HEK293 (cell line): ENCODE measurements around the gene GSG1L.

Experiments
- CTCF ChIA-PET: fragments of 350-600 bp; formaldehyde crosslinking; extraction: SDS; loops from one replicate; lab custom pipeline; 2021; ENCODE audit warnings: antibody characterized with exemption; lab: Yijun Ruan, JAX
- POLR2A ChIA-PET: fragments of 300-600 bp; formaldehyde crosslinking; extraction: SDS; loops from one replicate; lab custom pipeline; 2020; ENCODE audit warnings: antibody characterized with exemption, inconsistent platforms; lab: Yijun Ruan, JAX
- H3K27ac ChIP-seq: fragments of 200-500 bp; sonication (Bioruptor generic); 2 replicates; pipeline ENCODE4 v1.5.1; 2014; ENCODE audit warnings: low read depth, low read length, control low read depth, inconsistent platforms; ENCODE audit errors: extremely low read depth
- H3K36me3 ChIP-seq, 2 experiments: fragments of 200-500 bp in 1 of 2; sonication (Bioruptor generic) in 1 of 2; 1 replicate in 1 of 2; 2 replicates in 1 of 2; pipeline ENCODE4 v1.5.1; 2014 to 2017; ENCODE audit warnings: inconsistent platforms in 2 of 2, low read length in 2 of 2; ENCODE audit not compliant: control insufficient read depth in 2 of 2, insufficient read depth in 1 of 2
- H3K4me1 ChIP-seq: fragments of 200-500 bp; sonication (Bioruptor generic); 2 replicates; pipeline ENCODE4 v1.5.1; 2014; ENCODE audit warnings: mild to moderate bottlenecking, low read length, inconsistent platforms; ENCODE audit not compliant: control insufficient read depth, insufficient read depth
- H3K4me3 ChIP-seq: 2 replicates; pipeline ENCODE4 v1.5.1; 2011; ENCODE audit warnings: low read depth, mild to moderate bottlenecking, control low read depth, low read length, moderate library complexity
- H3K9me3 ChIP-seq: fragments of 200-500 bp; sonication (Bioruptor generic); 2 replicates; pipeline ENCODE4 v1.5.1; 2014; ENCODE audit warnings: low read depth, low read length, inconsistent platforms; ENCODE audit not compliant: control insufficient read depth, insufficient read depth
- KLF7 ChIP-seq: fragments of 450-650 bp; formaldehyde crosslinking; IDR thresholded peaks from 2 replicates; pipeline ENCODE4 v1.5.1; 2016; ENCODE audit warnings: missing biosample characterization, missing genetic modification characterization, borderline replicate concordance
- REPIN1 ChIP-seq: fragments of 450-650 bp; formaldehyde crosslinking; IDR thresholded peaks from 2 replicates; pipeline ENCODE4 v1.5.1; 2017; ENCODE audit warnings: missing biosample characterization, missing genetic modification characterization, low read depth
- REST ChIP-seq: fragments of 450-650 bp; formaldehyde crosslinking; IDR thresholded peaks from 2 replicates; pipeline ENCODE4 v1.5.1; 2016; ENCODE audit warnings: missing biosample characterization, missing genetic modification characterization
- YY1 ChIP-seq: fragments of 450-650 bp; formaldehyde crosslinking; IDR thresholded peaks from 2 replicates; pipeline ENCODE4 v1.5.1; 2018; ENCODE audit warnings: missing biosample characterization, missing genetic modification characterization
- ZFP3 ChIP-seq: fragments of 450-650 bp; formaldehyde crosslinking; IDR thresholded peaks from 2 replicates; pipeline ENCODE4 v1.5.1; 2016; ENCODE audit warnings: low read depth, missing biosample characterization, missing genetic modification characterization
- ZNF112 ChIP-seq: fragments of 450-650 bp; formaldehyde crosslinking; IDR thresholded peaks from 2 replicates; pipeline ENCODE4 v1.5.0; 2017; ENCODE audit warnings: missing biosample characterization, missing genetic modification characterization
- ZNF146 ChIP-seq: fragments of 450-650 bp; formaldehyde crosslinking; IDR thresholded peaks from 2 replicates; pipeline ENCODE4 v1.5.1; 2016; ENCODE audit warnings: missing biosample characterization, missing genetic modification characterization
- ZNF19 ChIP-seq: fragments of 450-650 bp; formaldehyde crosslinking; IDR thresholded peaks from 2 replicates; pipeline ENCODE4; 2016; ENCODE audit warnings: missing biosample characterization, missing genetic modification characterization, low read depth
- ZNF2 ChIP-seq: fragments of 450-650 bp; formaldehyde crosslinking; IDR thresholded peaks from 2 replicates; pipeline ENCODE4 v1.5.1; 2016; ENCODE audit warnings: missing biosample characterization, missing genetic modification characterization
- ZNF26 ChIP-seq: fragments of 450-650 bp; formaldehyde crosslinking; IDR thresholded peaks from 2 replicates; pipeline ENCODE4 v1.5.1; 2016; ENCODE audit warnings: missing biosample characterization, missing genetic modification characterization
- ZNF488 ChIP-seq: fragments of 450-650 bp; formaldehyde crosslinking; IDR thresholded peaks from 2 replicates; pipeline ENCODE4 v1.5.1; 2016; ENCODE audit warnings: missing biosample characterization, missing genetic modification characterization
- ZNF529 ChIP-seq: fragments of 450-650 bp; formaldehyde crosslinking; IDR thresholded peaks from 2 replicates; pipeline ENCODE4 v1.5.1; 2017; ENCODE audit warnings: missing genetic modification characterization, missing biosample characterization; ENCODE audit not compliant: insufficient replicate concordance
- ZNF571 ChIP-seq: fragments of 450-650 bp; formaldehyde crosslinking; IDR thresholded peaks from 2 replicates; pipeline ENCODE4 v1.5.0; 2017; ENCODE audit warnings: missing biosample characterization, missing genetic modification characterization
- ZNF701 ChIP-seq: fragments of 450-650 bp; formaldehyde crosslinking; IDR thresholded peaks from 2 replicates; pipeline ENCODE4 v1.5.1; 2016; ENCODE audit warnings: missing biosample characterization, missing genetic modification characterization
- ZNF747 ChIP-seq: fragments of 450-650 bp; formaldehyde crosslinking; IDR thresholded peaks from 2 replicates; pipeline ENCODE4 v1.5.1; 2016; ENCODE audit warnings: missing biosample characterization, missing genetic modification characterization
- ZNF777 ChIP-seq: fragments of 450-650 bp; formaldehyde crosslinking; IDR thresholded peaks from 2 replicates; pipeline ENCODE4 v1.5.1; 2017; ENCODE audit warnings: missing biosample characterization, missing genetic modification characterization, borderline replicate concordance
- ZSCAN18 ChIP-seq: fragments of 450-650 bp; formaldehyde crosslinking; IDR thresholded peaks from 2 replicates; pipeline ENCODE4 v1.5.1; 2016; ENCODE audit warnings: missing biosample characterization, missing genetic modification characterization
- TF ChIP-seq, protein P1 (sequence below): fragments of 450-650 bp; formaldehyde crosslinking; IDR thresholded peaks from 2 replicates; pipeline ENCODE4 v1.5.1; 2017; ENCODE audit warnings: missing biosample characterization, missing genetic modification characterization
- TF ChIP-seq, protein P2 (sequence below): fragments of 450-650 bp; formaldehyde crosslinking; IDR thresholded peaks from 2 replicates; pipeline ENCODE4 v1.5.1; 2017; ENCODE audit warnings: missing biosample characterization, missing genetic modification characterization
- TF ChIP-seq, protein P3 (sequence below): fragments of 450-650 bp; formaldehyde crosslinking; IDR thresholded peaks from 2 replicates; pipeline ENCODE4 v1.5.1; 2016; ENCODE audit warnings: missing biosample characterization, missing genetic modification characterization

The GSG1L gene

GRCh38 chr16:27892879-27893278 is 170.6 kb downstream of the GSG1L start (continued):
- TF ChIP-seq REST (no peak), ZFP3 (no peak), REPIN1 (tag by site-specific recombination) (no peak), ZNF488 (tag by site-specific recombination) (no peak), ZNF19 (tag by site-specific recombination) (no peak), ZNF571 (no peak), ZNF146 (tag by site-specific recombination) (no peak), ZNF529 (tag by site-specific recombination) (no peak)
- TF ChIP-seq, protein P1, sequence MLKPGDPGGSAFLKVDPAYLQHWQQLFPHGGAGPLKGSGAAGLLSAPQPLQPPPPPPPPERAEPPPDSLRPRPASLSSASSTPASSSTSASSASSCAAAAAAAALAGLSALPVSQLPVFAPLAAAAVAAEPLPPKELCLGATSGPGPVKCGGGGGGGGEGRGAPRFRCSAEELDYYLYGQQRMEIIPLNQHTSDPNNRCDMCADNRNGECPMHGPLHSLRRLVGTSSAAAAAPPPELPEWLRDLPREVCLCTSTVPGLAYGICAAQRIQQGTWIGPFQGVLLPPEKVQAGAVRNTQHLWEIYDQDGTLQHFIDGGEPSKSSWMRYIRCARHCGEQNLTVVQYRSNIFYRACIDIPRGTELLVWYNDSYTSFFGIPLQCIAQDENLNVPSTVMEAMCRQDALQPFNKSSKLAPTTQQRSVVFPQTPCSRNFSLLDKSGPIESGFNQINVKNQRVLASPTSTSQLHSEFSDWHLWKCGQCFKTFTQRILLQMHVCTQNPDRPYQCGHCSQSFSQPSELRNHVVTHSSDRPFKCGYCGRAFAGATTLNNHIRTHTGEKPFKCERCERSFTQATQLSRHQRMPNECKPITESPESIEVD (tag by site-specific recombination): no peak
- TF ChIP-seq, protein P2, sequence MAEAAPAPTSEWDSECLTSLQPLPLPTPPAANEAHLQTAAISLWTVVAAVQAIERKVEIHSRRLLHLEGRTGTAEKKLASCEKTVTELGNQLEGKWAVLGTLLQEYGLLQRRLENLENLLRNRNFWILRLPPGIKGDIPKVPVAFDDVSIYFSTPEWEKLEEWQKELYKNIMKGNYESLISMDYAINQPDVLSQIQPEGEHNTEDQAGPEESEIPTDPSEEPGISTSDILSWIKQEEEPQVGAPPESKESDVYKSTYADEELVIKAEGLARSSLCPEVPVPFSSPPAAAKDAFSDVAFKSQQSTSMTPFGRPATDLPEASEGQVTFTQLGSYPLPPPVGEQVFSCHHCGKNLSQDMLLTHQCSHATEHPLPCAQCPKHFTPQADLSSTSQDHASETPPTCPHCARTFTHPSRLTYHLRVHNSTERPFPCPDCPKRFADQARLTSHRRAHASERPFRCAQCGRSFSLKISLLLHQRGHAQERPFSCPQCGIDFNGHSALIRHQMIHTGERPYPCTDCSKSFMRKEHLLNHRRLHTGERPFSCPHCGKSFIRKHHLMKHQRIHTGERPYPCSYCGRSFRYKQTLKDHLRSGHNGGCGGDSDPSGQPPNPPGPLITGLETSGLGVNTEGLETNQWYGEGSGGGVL (tag by site-specific recombination): no peak
- TF ChIP-seq, protein P3, sequence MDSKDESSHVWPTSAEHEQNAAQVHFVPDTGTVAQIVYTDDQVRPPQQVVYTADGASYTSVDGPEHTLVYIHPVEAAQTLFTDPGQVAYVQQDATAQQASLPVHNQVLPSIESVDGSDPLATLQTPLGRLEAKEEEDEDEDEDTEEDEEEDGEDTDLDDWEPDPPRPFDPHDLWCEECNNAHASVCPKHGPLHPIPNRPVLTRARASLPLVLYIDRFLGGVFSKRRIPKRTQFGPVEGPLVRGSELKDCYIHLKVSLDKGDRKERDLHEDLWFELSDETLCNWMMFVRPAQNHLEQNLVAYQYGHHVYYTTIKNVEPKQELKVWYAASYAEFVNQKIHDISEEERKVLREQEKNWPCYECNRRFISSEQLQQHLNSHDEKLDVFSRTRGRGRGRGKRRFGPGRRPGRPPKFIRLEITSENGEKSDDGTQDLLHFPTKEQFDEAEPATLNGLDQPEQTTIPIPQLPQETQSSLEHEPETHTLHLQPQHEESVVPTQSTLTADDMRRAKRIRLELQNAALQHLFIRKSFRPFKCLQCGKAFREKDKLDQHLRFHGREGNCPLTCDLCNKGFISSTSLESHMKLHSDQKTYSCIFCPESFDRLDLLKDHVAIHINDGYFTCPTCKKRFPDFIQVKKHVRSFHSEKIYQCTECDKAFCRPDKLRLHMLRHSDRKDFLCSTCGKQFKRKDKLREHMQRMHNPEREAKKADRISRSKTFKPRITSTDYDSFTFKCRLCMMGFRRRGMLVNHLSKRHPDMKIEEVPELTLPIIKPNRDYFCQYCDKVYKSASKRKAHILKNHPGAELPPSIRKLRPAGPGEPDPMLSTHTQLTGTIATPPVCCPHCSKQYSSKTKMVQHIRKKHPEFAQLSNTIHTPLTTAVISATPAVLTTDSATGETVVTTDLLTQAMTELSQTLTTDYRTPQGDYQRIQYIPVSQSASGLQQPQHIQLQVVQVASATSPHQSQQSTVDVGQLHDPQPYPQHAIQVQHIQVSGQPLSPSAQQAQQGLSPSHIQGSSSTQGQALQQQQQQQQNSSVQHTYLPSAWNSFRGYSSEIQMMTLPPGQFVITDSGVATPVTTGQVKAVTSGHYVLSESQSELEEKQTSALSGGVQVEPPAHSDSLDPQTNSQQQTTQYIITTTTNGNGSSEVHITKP (tag by site-specific recombination): no peak

DNA sequence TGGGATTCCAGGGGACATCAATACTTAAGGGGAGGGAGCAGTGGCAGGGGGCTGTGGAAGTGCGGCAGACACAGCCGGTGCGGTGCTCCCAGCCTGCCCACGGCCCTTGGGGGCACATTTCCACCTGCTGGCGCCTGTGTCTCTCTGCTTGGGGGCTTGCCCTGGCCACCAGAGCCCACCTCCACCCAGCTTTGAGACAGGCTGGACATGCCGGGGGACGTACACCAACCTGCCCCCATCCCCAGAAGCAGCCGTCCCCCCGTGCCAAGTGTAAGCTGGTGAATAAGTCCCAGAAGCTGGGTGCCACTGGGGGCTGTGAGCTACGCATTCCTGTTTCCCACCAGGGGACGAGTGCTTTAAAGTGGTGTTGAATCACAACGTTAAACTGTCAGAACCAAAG is 172.6 kb downstream of the GSG1L start:
- POLR2A ChIA-PET: no interaction called here
- Histone ChIP-seq H3K36me3 (no peaks in the 10 kb centered on the region), H3K9me3 (no peaks in the 10 kb centered on the region), H3K4me3 (no peak overlapping the region), H3K27ac (no peak overlapping the region), H3K4me1 (no peaks in the 10 kb centered on the region)
- CTCF ChIA-PET: no interaction called here
- TF ChIP-seq ZNF26 (no peak), ZNF112 (tag by site-specific recombination) (no peak), ZNF2 (tag by site-specific recombination) (no peak), KLF7 (tag by site-specific recombination) (no peak), ZNF777 (no peak), ZSCAN18 (tag by site-specific recombination) (no peak), ZNF747 (tag by site-specific recombination) (no peak), YY1 (no peak), ZNF701 (tag by site-specific recombination) (no peak)
- TF ChIP-seq, protein P1 (tag by site-specific recombination): no peak
